Endodermal cell (in vitro differentiated cells): ENCODE data around the gene ALOXE3. TPM values are rescaled to one million over a fixed set of nuclear protein-coding genes. Genes with fewer than 3 reads are reported as not detected.
A peak's percentile ranks its signal among the peaks of the same experiment; 100 is the strongest.

Source experiments
- DNase-seq: peaks from one replicate; pipeline ENCODE4 v3.0.0-alpha.2; 2017
- H3K27ac ChIP-seq: 2 replicates; pipeline ENCODE4 v1.5.1; 2013; ENCODE audit warnings: mild to moderate bottlenecking, low read depth, low read length, moderate library complexity
- H3K27me3 ChIP-seq: 2 replicates; pipeline ENCODE4 v1.6.1; 2013; ENCODE audit warnings: mild to moderate bottlenecking, low read length, moderate library complexity; ENCODE audit not compliant: insufficient read depth, control insufficient read depth, poor library complexity, severe bottlenecking
- H3K36me3 ChIP-seq: 2 replicates; pipeline ENCODE4 v1.7.0; 2013; ENCODE audit warnings: mild to moderate bottlenecking, low read length, moderate library complexity; ENCODE audit not compliant: control insufficient read depth, insufficient read depth
- H3K4me1 ChIP-seq: one replicate; pipeline ENCODE4 v1.7.0; 2013; ENCODE audit warnings: low read length; ENCODE audit not compliant: control insufficient read depth, insufficient read depth
- H3K4me3 ChIP-seq: 2 replicates; pipeline ENCODE4 v1.5.1; 2013; ENCODE audit warnings: mild to moderate bottlenecking, low read length, moderate library complexity
- H3K9ac ChIP-seq: 2 replicates; pipeline ENCODE4 v1.6.1; 2013; ENCODE audit warnings: mild to moderate bottlenecking, low read length, moderate library complexity; ENCODE audit not compliant: poor library complexity, severe bottlenecking; ENCODE audit errors: extremely low read depth
- H3K9me3 ChIP-seq: 2 replicates; pipeline ENCODE4 v1.6.1; 2013; ENCODE audit warnings: mild to moderate bottlenecking, low read length, moderate library complexity; ENCODE audit not compliant: control insufficient read depth
- H3K27ac Mint-ChIP-seq: 2 replicates; pipeline ENCODE4 v1.8.0; 2020; ENCODE audit warnings: mixed read lengths
- H3K27me3 Mint-ChIP-seq: 2 replicates; pipeline ENCODE4 v1.8.0; 2021; ENCODE audit warnings: mild to moderate bottlenecking, mixed read lengths; ENCODE audit not compliant: insufficient read depth
- H3K36me3 Mint-ChIP-seq: 2 replicates; pipeline ENCODE4 v1.8.0; 2020; ENCODE audit warnings: low read depth, mixed read lengths
- H3K4me1 Mint-ChIP-seq: 2 replicates; pipeline ENCODE4 v1.8.0; 2020; ENCODE audit warnings: mixed read lengths
- H3K4me3 Mint-ChIP-seq: 2 replicates; pipeline ENCODE4 v1.8.0; 2020; ENCODE audit warnings: mild to moderate bottlenecking, moderate library complexity, mixed read lengths
- H3K9me3 Mint-ChIP-seq: 2 replicates; pipeline ENCODE4 v1.8.0; 2020; ENCODE audit warnings: mild to moderate bottlenecking, mixed read lengths
- WGBS, 2 experiments: methylation state at CpG; one replicate each; pipeline versions ENCODE4 v1.1.5 to v1.1.7; 2013; ENCODE audit warnings: missing lambda C conversion rate in 2 of 2, mixed read lengths in 1 of 2; ENCODE audit not compliant: insufficient coverage in 1 of 2, insufficient read length in 1 of 2; 5-methylcytosine and 5-hydroxymethylcytosine counted together
- total RNA-seq, 2 donors: library from RNA; stranded (reverse); fragmentation: NEBNext Ultra II Directional in 1 of 2; extraction: Animal tissue kit (Norgen Biotek cat#: 25700) in 1 of 2; gene quantifications; 2 replicates in 1 of 2; 3 replicates in 1 of 2; pipeline ENCODE4 v1.2.1, GENCODE V29; 2021
- TF ChIP-seq, protein P1 (sequence below): fragments of 200-600 bp; sonication (generic); conservative IDR thresholded peaks from 2 replicates; pipeline ENCODE4 v1.5.0; 2021; ENCODE audit warnings: antibody characterized with exemption, mild to moderate bottlenecking

The ALOXE3 gene
- total RNA-seq, 2 donors from 2014 or later, result 0.13 to 0.49 TPM

DNA sequence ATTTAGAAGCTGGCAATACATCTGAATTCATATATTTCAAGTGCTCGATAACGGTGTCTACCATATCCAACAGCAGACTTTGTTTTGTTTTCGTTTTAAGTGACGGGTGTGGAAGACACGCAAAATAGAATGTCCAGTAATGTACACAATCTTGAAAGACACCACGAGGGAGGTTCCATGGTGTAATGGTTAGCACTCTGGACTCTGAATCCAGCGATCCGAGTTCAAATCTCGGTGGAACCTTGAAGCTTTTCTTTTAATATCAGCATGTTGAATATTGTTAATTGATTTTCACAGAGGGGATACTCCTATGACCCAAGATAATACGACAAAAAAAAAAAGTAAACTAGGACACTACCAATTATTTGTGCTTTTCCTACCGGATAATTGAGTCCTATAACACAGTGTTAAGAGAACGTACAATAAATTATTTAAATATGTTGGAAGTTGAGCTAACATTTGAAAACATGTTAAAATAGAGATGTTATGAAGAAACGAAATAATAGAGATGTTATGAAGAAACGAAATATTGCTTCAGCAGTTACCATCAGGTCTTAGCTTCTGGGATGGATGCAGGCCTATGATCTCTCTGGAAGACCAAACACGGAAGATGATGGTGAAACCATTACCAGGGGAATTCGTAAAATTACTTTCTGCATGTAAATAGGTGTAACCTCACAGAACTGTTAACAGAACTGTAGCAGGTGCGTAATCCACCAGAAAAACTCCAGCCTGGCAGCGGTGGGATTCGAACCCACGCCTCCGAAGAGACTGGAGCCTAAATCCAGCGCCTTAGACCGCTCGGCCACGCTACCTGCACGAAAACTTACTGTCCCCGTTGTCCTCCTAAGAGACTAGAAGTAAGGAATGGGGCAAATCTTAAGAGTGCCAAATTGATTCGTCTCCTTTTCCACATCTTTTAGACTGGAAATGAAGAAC lies 1.5 kb upstream of the ALOXE3 start:
- no peaks in the 10 kb centered on the region for H3K9me3 ChIP-seq
- Mint-ChIP-seq H3K4me1 (peaks cover 21% of the 10 kb centered on the region), H3K27me3 (peaks cover 72% of the 10 kb centered on the region), H3K27ac (peak overlapping the region; percentile 77), H3K9me3 (no peaks in the 10 kb centered on the region), H3K36me3 (no peaks in the 10 kb centered on the region), H3K4me3 (peak overlapping the region; percentile 83)
- WGBS, 2 experiments, result 0 to 1% methylated on average over 18 to 28 of the region's 28 CpGs
- no peaks in the 10 kb centered on the region for H3K4me1 ChIP-seq
- DNase-seq, result peak; percentile 99
- no peak overlapping the region for H3K27ac ChIP-seq
- no peaks in the 10 kb centered on the region for H3K36me3 ChIP-seq
- H3K9ac ChIP-seq, result no peak overlapping the region
- TF ChIP-seq, protein P1, sequence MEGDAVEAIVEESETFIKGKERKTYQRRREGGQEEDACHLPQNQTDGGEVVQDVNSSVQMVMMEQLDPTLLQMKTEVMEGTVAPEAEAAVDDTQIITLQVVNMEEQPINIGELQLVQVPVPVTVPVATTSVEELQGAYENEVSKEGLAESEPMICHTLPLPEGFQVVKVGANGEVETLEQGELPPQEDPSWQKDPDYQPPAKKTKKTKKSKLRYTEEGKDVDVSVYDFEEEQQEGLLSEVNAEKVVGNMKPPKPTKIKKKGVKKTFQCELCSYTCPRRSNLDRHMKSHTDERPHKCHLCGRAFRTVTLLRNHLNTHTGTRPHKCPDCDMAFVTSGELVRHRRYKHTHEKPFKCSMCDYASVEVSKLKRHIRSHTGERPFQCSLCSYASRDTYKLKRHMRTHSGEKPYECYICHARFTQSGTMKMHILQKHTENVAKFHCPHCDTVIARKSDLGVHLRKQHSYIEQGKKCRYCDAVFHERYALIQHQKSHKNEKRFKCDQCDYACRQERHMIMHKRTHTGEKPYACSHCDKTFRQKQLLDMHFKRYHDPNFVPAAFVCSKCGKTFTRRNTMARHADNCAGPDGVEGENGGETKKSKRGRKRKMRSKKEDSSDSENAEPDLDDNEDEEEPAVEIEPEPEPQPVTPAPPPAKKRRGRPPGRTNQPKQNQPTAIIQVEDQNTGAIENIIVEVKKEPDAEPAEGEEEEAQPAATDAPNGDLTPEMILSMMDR, result no peak
- peaks cover 64% of the 10 kb centered on the region for H3K27me3 ChIP-seq
- H3K4me3 ChIP-seq, result peak overlapping the region; percentile 91

DNA sequence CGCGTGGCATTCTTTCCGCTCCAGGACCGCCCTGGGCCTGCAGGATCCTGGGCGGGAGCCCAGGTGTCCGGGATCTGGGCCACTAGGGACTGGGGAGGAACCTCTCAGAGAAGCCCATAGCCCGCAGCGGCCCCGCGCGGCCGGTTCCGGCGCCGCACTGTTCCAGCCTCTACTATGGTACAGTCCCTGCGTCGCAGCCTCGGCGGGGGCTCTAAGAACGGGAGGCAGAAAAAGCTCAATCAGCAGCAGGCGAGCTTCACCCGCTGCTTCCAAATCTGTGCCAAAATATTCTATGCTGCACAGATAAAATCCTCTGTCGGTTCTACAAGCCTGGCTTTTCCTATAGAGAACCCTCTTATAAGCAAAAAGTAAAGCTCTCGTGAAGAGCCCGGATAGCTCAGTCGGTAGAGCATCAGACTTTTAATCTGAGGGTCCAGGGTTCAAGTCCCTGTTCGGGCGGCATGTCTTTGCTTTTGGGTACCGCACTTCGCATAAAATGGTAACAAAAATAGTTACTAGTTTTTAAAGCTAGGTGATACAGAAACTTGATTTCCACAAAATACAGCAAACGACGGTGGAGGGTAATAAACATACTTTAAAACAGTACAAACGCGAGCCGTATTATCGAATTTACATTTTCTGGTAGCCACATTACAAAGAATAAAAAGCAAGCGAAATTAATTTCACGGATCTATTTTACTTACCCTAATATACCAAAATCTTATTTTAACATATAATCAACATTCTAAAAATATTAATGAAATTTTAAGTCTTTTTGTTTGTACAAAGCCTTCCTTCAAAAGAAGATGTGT lies 661 bp upstream of the ALOXE3 start:
- peaks cover 72% of the 10 kb centered on the region for H3K27me3 Mint-ChIP-seq
- no peaks in the 10 kb centered on the region for H3K9me3 ChIP-seq
- peak overlapping the region; percentile 91 for H3K27ac Mint-ChIP-seq
- 0 to 1% methylated on average over 28 to 38 of the region's 38 CpGs for WGBS, 2 experiments
- TF ChIP-seq, protein P1, result peak; percentile 95
- H3K9me3 Mint-ChIP-seq, result no peaks in the 10 kb centered on the region
- peaks cover 15% of the 10 kb centered on the region for H3K4me1 Mint-ChIP-seq
- H3K27me3 ChIP-seq, result peaks cover 64% of the 10 kb centered on the region
- H3K9ac ChIP-seq, result no peak overlapping the region
- no peaks in the 10 kb centered on the region for H3K4me1 ChIP-seq
- H3K36me3 Mint-ChIP-seq, result no peaks in the 10 kb centered on the region
- DNase-seq, result peak; percentile 98
- H3K4me3 Mint-ChIP-seq, result peak overlapping the region; percentile 83
- no peaks in the 10 kb centered on the region for H3K36me3 ChIP-seq
- H3K27ac ChIP-seq, result no peak overlapping the region
- peak overlapping the region; percentile 91 for H3K4me3 ChIP-seq

DNA sequence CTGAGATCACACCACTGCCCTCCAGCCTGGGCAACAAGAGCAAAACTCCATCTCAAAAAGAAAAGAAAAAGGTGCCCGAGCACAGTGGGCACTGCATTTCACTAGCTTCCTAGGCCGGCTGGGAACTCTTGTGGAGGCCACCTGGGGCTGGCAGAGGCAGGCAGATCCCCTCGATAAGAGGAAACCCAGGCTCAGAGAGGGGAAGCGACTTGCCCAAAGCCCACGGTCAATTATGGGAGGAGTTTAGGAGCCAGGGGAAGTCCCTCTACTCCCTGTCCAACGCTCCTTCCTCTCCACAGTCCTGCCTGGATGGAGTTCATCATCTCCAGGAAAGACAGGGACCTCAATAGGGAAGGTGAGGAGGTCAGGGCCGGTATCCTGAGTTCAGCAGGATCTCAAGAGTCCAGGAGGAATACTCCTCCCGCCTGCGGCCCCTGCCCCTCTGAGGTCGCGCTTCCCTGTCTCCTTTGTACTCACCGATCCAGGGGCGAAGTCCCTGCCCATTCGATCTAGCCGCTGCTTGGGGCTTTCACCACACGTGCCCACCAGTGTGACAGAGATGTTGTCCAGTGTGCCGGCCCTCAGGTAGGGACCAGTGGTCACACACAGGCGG lies 841 bp downstream of the ALOXE3 start:
- DNase-seq, result no peak
- peaks cover 64% of the 10 kb centered on the region for H3K27me3 ChIP-seq

More for the DNA sequence above, 841 bp downstream of the ALOXE3 start:
- Mint-ChIP-seq H3K4me1 (peaks cover 11% of the 10 kb centered on the region), H3K36me3 (no peaks in the 10 kb centered on the region), H3K27me3 (peaks cover 72% of the 10 kb centered on the region), H3K9me3 (no peaks in the 10 kb centered on the region), H3K27ac (no peak overlapping the region), H3K4me3 (peak overlapping the region; percentile 83)
- Histone ChIP-seq H3K27ac (no peak overlapping the region), H3K4me3 (peak overlapping the region; percentile 91), H3K4me1 (no peaks in the 10 kb centered on the region), H3K9me3 (no peaks in the 10 kb centered on the region), H3K36me3 (no peaks in the 10 kb centered on the region), H3K9ac (no peak overlapping the region)
- TF ChIP-seq, protein P1, result no peak
- WGBS, 2 experiments, result 14 to 15% methylated on average over 8 to 18 of the region's 18 CpGs
